ENCODE data around the gene PIGC.

The PIGC gene

DNA sequence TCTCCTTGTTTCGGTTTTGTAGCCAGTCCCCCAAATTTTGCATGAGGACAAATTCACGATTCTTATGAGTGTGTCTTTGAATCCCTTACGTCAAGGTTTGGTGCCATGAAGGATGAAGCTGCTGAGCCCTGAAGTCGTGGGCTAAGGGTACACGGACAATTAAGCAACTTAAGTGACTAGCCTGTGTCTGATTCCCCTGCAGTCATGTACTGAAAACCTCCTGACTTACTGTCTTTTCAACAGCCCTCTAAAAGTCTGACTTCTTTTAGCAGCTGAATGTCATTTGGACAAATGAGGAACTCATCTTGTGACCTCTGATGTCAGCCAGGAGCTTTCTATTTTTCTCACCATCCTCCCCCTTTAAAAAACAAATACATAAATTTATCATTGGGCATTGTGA lies 50.5 kb downstream of the PIGC start:
- Histone ChIP-seq H3K23ac (ENCODE audit: low read depth, low read length, poor library complexity) (no peak overlapping the region), H3K18ac (ENCODE audit: low read length) (no peak overlapping the region), H3K27me3 (ENCODE audit: control insufficient read depth in 3 of 3, insufficient read depth in 3 of 3, low read depth in 1 of 3, low read length in 3 of 3) (no peaks in the 10 kb centered on the region), H4K8ac (ENCODE audit: low read depth, low read length) (no peak overlapping the region), H2AFZ (ENCODE audit: low read length) (no peak overlapping the region), H3K36me3 (replicated peaks in 1 of 2; ENCODE audit: control insufficient read depth in 2 of 2, insufficient read depth in 2 of 2, low read length in 2 of 2) (no peaks in the 10 kb centered on the region), H4K91ac (ENCODE audit: low read depth, low read length, poor library complexity) (no peak overlapping the region), H3K4ac (ENCODE audit: low read length) (no peak overlapping the region), H2BK12ac (ENCODE audit: low read length) (no peak overlapping the region), H3K9me3 (replicated peaks in 1 of 2; ENCODE audit: control insufficient read depth in 2 of 2, insufficient read depth in 1 of 2, low read depth in 1 of 2, low read length in 2 of 2) (no peaks in the 10 kb centered on the region), H3K79me1 (ENCODE audit: low read depth, low read length) (no peaks in the 10 kb centered on the region), H2AK5ac (ENCODE audit: low read depth, low read length) (no peak overlapping the region), H3K4me2 (ENCODE audit: insufficient read depth, low read length, poor library complexity, severe bottlenecking) (no peak overlapping the region), H3K4me1 (ENCODE audit: control insufficient read depth in 2 of 2, insufficient read depth in 1 of 2, low read depth in 1 of 2, low read length in 2 of 2) (peaks cover 3 to 23% of the 10 kb centered on the region in 2 donors), H3K27ac (replicated peaks; ENCODE audit: low read length) (no peak overlapping the region), H3K14ac (ENCODE audit: low read length) (no peak overlapping the region), H3K9ac (ENCODE audit: low read depth, low read length, poor library complexity) (no peak overlapping the region), H3K4me3 (ENCODE audit: low read length in 2 of 2) (no peak overlapping the region), H2BK120ac (ENCODE audit: low read depth, low read length) (no peak overlapping the region), H2BK5ac (ENCODE audit: low read length) (no peak overlapping the region), H2BK15ac (ENCODE audit: low read length) (no peak overlapping the region)
- DNase-seq (ENCODE audit: low spot score), result no peak
- no CpG with 5 or more reads among the region's 5 CpGs for WGBS, 2 donors (ENCODE audit: extremely low coverage in 2 of 2, insufficient read length in 2 of 2, insufficient replicate concordance in 1 of 2)

DNA sequence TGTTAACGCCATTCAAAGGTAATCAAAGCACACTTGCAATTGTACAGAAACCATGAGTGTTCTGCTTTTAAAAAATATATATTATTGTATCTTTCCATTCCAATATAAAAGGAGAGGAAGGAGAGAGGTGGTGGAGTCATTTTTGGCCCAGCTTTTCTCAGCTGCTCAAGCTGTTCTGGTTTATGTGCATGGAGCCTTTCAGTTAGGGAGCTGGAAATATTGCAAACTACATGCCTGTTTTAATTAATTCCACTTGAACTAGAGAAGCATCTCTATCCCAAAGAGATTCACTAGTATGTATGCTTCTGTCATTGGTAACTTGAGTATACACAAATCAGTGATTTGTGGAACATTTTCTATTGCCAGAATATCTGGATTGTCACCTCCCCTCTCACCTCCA lies 51.9 kb downstream of the PIGC start:
- H2AK5ac ChIP-seq (ENCODE audit: low read depth, low read length), result no peak overlapping the region

More for the DNA sequence above, 51.9 kb downstream of the PIGC start:
- Histone ChIP-seq H3K23ac (ENCODE audit: low read depth, low read length, poor library complexity) (no peak overlapping the region), H3K4me2 (ENCODE audit: insufficient read depth, low read length, poor library complexity, severe bottlenecking) (no peak overlapping the region), H2BK15ac (ENCODE audit: low read length) (no peak overlapping the region), H3K4me3 (ENCODE audit: low read length in 2 of 2) (no peak overlapping the region), H4K8ac (ENCODE audit: low read depth, low read length) (no peak overlapping the region), H3K9me3 (replicated peaks in 1 of 2; ENCODE audit: control insufficient read depth in 2 of 2, insufficient read depth in 1 of 2, low read depth in 1 of 2, low read length in 2 of 2) (no peaks in the 10 kb centered on the region), H3K27me3 (ENCODE audit: control insufficient read depth in 3 of 3, insufficient read depth in 3 of 3, low read depth in 1 of 3, low read length in 3 of 3) (no peaks in the 10 kb centered on the region), H3K14ac (ENCODE audit: low read length) (no peak overlapping the region), H3K9ac (ENCODE audit: low read depth, low read length, poor library complexity) (no peak overlapping the region), H3K18ac (ENCODE audit: low read length) (no peak overlapping the region), H3K4me1 (ENCODE audit: control insufficient read depth in 2 of 2, insufficient read depth in 1 of 2, low read depth in 1 of 2, low read length in 2 of 2) (peaks cover 3 to 23% of the 10 kb centered on the region in 2 donors), H2BK12ac (ENCODE audit: low read length) (no peak overlapping the region), H3K79me1 (ENCODE audit: low read depth, low read length) (no peaks in the 10 kb centered on the region), H2BK120ac (ENCODE audit: low read depth, low read length) (no peak overlapping the region), H2BK5ac (ENCODE audit: low read length) (no peak overlapping the region), H3K36me3 (replicated peaks in 1 of 2; ENCODE audit: control insufficient read depth in 2 of 2, insufficient read depth in 2 of 2, low read length in 2 of 2) (no peaks in the 10 kb centered on the region), H4K91ac (ENCODE audit: low read depth, low read length, poor library complexity) (no peak overlapping the region), H2AFZ (ENCODE audit: low read length) (no peak overlapping the region), H3K27ac (replicated peaks; ENCODE audit: low read length) (no peak overlapping the region), H3K4ac (ENCODE audit: low read length) (no peak overlapping the region)
- no peak for DNase-seq (ENCODE audit: low spot score)
- WGBS, 2 donors (ENCODE audit: extremely low coverage in 2 of 2, insufficient read length in 2 of 2, insufficient replicate concordance in 1 of 2), result no CpG with 5 or more reads among the region's 1 CpG
